Cardiac fibroblast (primary cell): ENCODE measurements around the gene BRINP2.

ENCODE experiments used
- DNase-seq, 2 donors: peaks; one replicate each; pipeline versions ENCODE4 v3.0.0 to v3.0.0-alpha.2; 2010; ENCODE audit warnings: low read depth in 2 of 2
- H3K4me3 ChIP-seq, 2 donors: replicated peaks in 1 of 2; 1 replicate in 1 of 2; 2 replicates in 1 of 2; pipeline ENCODE4 v1.5.1; 2011; ENCODE audit warnings: low read depth in 2 of 2, low read length in 2 of 2, mild to moderate bottlenecking in 2 of 2, moderate library complexity in 1 of 2
- CTCF ChIP-seq: IDR thresholded peaks from one replicate; pipeline ENCODE4 v1.5.1; 2011; ENCODE audit warnings: low read depth, mild to moderate bottlenecking, low read length, inconsistent platforms

The BRINP2 gene

GRCh38 chr1:177287270-177287669 is 116.5 kb downstream of the BRINP2 start:
- DNase-seq: peak in 1 of 2 donors; percentile 14
- no peak overlapping the region for H3K4me3 ChIP-seq
- no peak for TF ChIP-seq CTCF

- no peak overlapping the region for H3K4me3 ChIP-seq
- TF ChIP-seq CTCF: no peak
- no peak for DNase-seq
These were observed 117.2 kb downstream of the BRINP2 start for GRCh38 chr1:177287994-177288393.

GRCh38 chr1:177289532-177289931 is 118.8 kb downstream of the BRINP2 start:
- no peak for TF ChIP-seq CTCF
- H3K4me3 ChIP-seq: no peak overlapping the region
- DNase-seq: no peak

- no peak overlapping the region for H3K4me3 ChIP-seq
- TF ChIP-seq CTCF: no peak
- DNase-seq: no peak
These were observed 129.7 kb downstream of the BRINP2 start for GRCh38 chr1:177300431-177300830.

GRCh38 chr1:177301425-177302124 is 130.8 kb downstream of the BRINP2 start:
- no peak for DNase-seq
- no peak overlapping the region for H3K4me3 ChIP-seq

GRCh38 chr1:177302357-177303044 is 131.7 kb downstream of the BRINP2 start:
- H3K4me3 ChIP-seq: no peak overlapping the region
- no peak for TF ChIP-seq CTCF
- peak in 1 of 2 donors; percentile 10 for DNase-seq

More at GRCh38 chr1:177301425-177302124, 130.8 kb downstream of the BRINP2 start:
- no peak for TF ChIP-seq CTCF
